AG04449 (cell line): ENCODE results near the gene PON3.
"Not testable (repeated sequence)": the region's sequence is repeated elsewhere in the genome, so short reads cannot be mapped to it uniquely, and the experiment has no call there.

Experiments used
- CTCF ChIA-PET: fragments of 350-600 bp; formaldehyde crosslinking; extraction: SDS; loops from one replicate; lab custom pipeline; 2021; ENCODE audit warnings: antibody characterized with exemption; lab: Yijun Ruan, JAX
- POLR2A ChIA-PET: fragments of 400-600, 350-600 bp; formaldehyde crosslinking; extraction: SDS; loops from one replicate; lab custom pipeline; 2020; ENCODE audit warnings: antibody characterized with exemption, inconsistent platforms; lab: Yijun Ruan, JAX
- DNase-seq: peaks from one replicate; pipeline ENCODE4 v3.0.0-alpha.2; 2010; ENCODE audit warnings: low read depth, low spot score
- H3K4me3 ChIP-seq: 2 replicates; pipeline ENCODE4 v1.5.1; 2011; ENCODE audit warnings: low read depth, mild to moderate bottlenecking, control low read depth, low read length
- TF ChIP-seq, protein P1 (sequence below): IDR thresholded peaks from one replicate; pipeline ENCODE4 v1.5.1; 2011; ENCODE audit warnings: mild to moderate bottlenecking, moderate library complexity, low read length, control low read depth, inconsistent platforms; ENCODE audit not compliant: insufficient read depth; ENCODE audit errors: missing control alignments

PON3 gene

DNA sequence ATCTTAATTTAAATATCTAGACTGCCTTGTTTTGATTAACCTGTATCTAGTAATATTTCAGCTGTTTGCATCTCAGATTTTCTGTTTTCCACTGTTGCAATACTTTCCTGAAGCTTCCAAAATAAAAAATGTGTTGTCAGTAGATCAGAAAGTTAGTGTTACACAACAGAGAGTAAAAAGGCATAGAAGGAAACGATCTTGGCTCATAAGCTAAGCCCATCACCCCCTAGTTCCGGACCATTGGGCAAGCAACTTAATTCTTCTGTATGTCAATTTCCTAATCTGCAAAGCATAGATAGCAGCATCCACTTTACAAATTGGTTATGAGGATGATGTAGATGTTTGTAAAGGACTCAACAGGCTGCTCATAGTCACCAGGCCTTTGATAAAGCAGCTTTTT lies 4.4 kb downstream of the PON3 start:
- H3K4me3 ChIP-seq: no peak overlapping the region
- CTCF ChIA-PET: no interaction called here
- TF ChIP-seq, protein P1, sequence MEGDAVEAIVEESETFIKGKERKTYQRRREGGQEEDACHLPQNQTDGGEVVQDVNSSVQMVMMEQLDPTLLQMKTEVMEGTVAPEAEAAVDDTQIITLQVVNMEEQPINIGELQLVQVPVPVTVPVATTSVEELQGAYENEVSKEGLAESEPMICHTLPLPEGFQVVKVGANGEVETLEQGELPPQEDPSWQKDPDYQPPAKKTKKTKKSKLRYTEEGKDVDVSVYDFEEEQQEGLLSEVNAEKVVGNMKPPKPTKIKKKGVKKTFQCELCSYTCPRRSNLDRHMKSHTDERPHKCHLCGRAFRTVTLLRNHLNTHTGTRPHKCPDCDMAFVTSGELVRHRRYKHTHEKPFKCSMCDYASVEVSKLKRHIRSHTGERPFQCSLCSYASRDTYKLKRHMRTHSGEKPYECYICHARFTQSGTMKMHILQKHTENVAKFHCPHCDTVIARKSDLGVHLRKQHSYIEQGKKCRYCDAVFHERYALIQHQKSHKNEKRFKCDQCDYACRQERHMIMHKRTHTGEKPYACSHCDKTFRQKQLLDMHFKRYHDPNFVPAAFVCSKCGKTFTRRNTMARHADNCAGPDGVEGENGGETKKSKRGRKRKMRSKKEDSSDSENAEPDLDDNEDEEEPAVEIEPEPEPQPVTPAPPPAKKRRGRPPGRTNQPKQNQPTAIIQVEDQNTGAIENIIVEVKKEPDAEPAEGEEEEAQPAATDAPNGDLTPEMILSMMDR: no peak
- POLR2A ChIA-PET: no interaction called here
- DNase-seq: no peak

DNA sequence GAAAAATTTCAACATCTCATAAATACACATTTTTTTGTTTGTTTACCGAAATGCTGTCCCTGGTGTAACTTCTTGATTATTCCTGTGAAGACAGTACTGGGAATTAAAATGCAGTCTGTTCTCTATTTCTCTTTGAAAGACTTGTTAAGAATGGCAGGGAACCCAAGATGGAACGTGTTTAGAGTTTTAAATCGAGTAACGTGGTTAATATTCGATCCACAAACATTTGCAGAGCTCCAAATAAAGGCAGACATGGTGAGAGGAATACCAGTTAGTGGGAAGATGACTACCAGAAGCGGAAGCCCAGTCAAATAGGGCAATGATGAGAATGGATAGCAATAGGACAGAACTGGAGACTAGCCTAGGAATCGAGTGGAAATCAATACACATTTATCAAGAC lies 6.7 kb downstream of the PON3 start:
- ChIA-PET CTCF (no interaction called here), POLR2A (no interaction called here)
- H3K4me3 ChIP-seq: no peak overlapping the region
- DNase-seq: no peak
- TF ChIP-seq, protein P1: no peak

DNA sequence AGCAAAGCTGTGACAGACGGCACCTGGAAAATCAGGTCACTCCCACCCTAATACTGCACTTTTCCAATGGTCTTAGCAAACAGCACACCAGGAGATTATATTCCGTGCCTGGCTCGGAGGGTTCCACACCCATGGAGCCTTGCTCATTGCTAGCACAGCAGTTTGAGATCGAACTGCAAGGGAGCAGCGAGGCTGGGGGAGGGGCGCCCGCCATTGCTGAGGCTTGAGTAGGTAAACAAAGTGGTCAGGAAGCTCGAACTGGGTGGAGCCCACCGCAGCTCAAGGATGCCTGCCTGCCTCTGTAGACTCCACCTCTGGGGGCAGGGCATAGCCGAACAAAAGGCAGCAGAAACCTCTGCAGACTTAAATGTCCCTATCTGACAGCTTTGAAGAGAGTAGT lies 16.7 kb downstream of the PON3 start:
- DNase-seq, POLR2A ChIA-PET, H3K4me3 ChIP-seq, CTCF ChIA-PET: not testable (repeated sequence)

DNA sequence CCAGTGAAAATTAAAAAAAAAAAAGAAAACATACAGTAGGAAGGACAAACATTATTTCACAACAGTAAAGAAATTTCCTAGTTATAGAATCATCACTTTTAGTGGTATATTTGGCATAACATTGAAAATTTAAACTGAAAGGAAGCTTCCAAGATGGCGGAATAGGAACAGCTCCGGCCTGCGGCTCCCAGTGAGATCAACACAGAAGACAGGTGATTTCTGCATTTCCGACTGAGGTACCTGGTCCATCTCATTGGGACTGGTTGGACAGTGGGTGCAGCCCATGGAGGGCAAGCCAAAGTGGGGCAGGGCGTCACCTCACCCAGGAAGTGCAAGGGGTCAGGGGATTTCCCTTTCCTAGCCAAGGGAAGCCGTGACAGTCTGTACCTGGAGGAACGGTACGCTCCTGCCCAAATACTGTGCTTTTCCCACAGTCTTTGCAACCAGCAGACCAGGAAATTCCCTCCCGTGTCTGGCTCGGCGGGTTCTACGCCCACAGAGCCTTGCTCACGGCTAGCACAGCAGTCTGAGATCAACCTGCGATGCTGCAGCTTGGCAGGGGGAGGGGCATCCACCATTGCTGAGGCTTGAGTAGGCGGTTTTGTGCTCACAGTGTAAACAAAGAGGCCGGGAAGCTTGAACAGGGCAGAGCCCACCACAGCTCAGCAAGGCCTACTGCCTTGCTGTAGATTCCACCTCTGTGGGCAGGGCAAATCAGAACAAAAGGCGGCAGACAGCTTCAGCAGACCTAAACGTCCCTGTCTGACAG lies 19.4 kb downstream of the PON3 start:
- DNase-seq: no peak
- CTCF ChIA-PET: no interaction called here
- TF ChIP-seq, protein P1: no peak
- POLR2A ChIA-PET: no interaction called here
- no peak overlapping the region for H3K4me3 ChIP-seq

DNA sequence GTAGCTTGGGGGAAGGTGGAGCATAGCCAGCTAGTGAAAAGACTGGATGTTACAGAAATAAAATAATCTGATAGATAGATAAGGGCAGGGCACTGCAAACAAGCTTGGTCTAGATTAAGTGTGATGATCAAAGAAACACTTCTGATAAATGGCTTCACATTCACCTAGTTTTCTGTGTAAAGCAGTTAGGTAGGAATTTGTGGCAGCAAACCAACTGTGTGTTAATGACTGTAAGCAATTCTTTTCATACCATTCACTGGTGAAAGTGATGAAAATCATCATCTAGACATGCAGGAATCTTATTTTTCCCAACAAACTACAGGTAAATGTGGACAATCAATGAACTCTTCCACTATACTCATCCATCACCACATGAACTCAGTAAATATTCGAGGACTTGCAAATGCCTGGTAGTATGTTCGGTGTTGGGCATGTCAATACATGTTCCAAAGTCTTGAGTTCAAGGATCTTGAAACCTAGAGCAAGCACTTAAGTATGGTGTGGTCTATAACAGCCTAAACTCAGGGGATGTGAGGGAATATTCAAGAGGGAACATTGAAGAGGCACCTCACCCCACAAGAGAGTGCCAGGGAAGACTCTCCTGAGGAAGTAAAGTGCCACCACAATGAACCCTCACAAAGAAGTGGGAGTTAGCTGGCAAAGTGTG lies 20.5 kb downstream of the PON3 start:
- CTCF ChIA-PET: interaction anchor here (1.1 kb wide), 1 partner anchor 314 kb away, joined by 3 read pairs; no protein-coding TSS in a partner anchor
- DNase-seq: no peak
- POLR2A ChIA-PET: no interaction called here

DNA sequence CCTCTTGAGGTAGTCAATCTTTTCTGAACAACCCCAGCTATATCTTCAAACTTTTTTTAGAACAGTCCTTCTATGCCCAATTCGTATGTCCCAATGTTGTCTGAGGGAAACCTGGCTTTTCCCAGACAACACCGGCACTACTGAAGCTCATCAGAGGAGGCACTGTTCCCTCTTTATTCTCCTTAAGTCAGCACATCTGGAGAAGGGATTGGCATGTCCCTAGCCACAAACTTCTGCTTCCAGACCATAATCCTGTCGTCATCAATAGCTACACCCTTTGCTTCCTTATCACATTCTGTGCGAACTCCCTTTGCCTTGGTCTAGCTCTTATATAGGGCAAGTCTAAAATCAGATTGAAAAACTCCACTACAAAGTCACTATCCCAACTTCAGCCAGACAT lies 22.9 kb downstream of the PON3 start:
- TF ChIP-seq, protein P1: no peak
- H3K4me3 ChIP-seq: no peak overlapping the region
- ChIA-PET POLR2A (no interaction called here), CTCF (no interaction called here)
- DNase-seq: no peak

More for the DNA sequence above, 20.5 kb downstream of the PON3 start:
- TF ChIP-seq, protein P1: no peak
- no peak overlapping the region for H3K4me3 ChIP-seq

DNA sequence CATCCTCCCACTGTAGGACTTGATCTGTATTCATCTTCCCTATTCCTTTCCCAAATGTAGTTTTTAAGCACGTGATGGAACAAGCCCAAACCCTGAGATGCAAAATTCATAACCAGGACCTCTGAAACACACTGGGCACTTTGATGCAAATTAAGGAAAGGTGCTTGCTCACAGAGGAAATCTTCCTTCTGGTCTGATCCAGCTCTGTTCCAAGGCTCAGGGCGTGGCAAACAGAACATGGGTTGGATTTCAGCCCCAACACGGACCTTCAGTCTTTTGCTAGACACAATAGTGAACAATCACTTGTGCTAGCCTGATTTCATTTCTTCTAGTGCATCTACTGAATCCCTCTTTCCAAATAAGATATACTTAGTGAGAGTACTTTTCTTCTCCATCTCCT lies 27.9 kb downstream of the PON3 start:
- DNase-seq: no peak
- no peak overlapping the region for H3K4me3 ChIP-seq
- CTCF ChIA-PET: no interaction called here
- POLR2A ChIA-PET: no interaction called here
- TF ChIP-seq, protein P1: no peak
